H9 (cell line): ENCODE measurements around the gene DNASE1. TPM values are rescaled to one million over a fixed set of nuclear protein-coding genes. Genes with fewer than 3 reads are reported as not detected.

Experiments
- DNase-seq: peaks from one replicate; pipeline ENCODE4 v3.0.0-alpha.2; 2017
- H2AFZ ChIP-seq: one replicate; pipeline ENCODE4 v1.6.1; 2013; ENCODE audit warnings: mild to moderate bottlenecking, low read length, control low read depth, moderate library complexity
- H2AK5ac ChIP-seq: 2 replicates; pipeline ENCODE4 v1.6.1; 2013; ENCODE audit warnings: low read length, control low read depth, mixed read lengths; ENCODE audit not compliant: insufficient read length
- H2BK120ac ChIP-seq: one replicate; pipeline ENCODE4 v1.6.1; 2013; ENCODE audit warnings: low read depth, mild to moderate bottlenecking, low read length, control low read depth, inconsistent platforms; ENCODE audit not compliant: poor library complexity, severe bottlenecking
- H2BK12ac ChIP-seq: 2 replicates; pipeline ENCODE4 v1.6.1; 2013; ENCODE audit warnings: low read length, control low read depth, mixed read lengths, low read depth; ENCODE audit not compliant: insufficient read length
- H2BK15ac ChIP-seq: 2 replicates; pipeline ENCODE4 v1.6.1; 2013; ENCODE audit warnings: low read depth, low read length, control low read depth
- H2BK20ac ChIP-seq: one replicate; pipeline ENCODE4 v1.6.1; 2013; ENCODE audit warnings: low read depth, mild to moderate bottlenecking, low read length, control low read depth, inconsistent platforms; ENCODE audit not compliant: poor library complexity, severe bottlenecking
- H2BK5ac ChIP-seq: 2 replicates; pipeline ENCODE4 v1.6.1; 2013; ENCODE audit warnings: low read length, control low read depth, mixed read lengths; ENCODE audit not compliant: insufficient read length
- H3K14ac ChIP-seq: 2 replicates; pipeline ENCODE4 v1.6.1; 2013; ENCODE audit warnings: low read length, control low read depth; ENCODE audit not compliant: insufficient read depth
- H3K18ac ChIP-seq: 2 replicates; pipeline ENCODE4 v1.6.1; 2013; ENCODE audit warnings: low read depth, mild to moderate bottlenecking, mixed read lengths, low read length, control low read depth; ENCODE audit not compliant: insufficient read length
- H3K23ac ChIP-seq: 2 replicates; pipeline ENCODE4 v1.6.1; 2013; ENCODE audit warnings: low read length, control low read depth, mixed read lengths, low read depth; ENCODE audit not compliant: insufficient read length
- H3K23me2 ChIP-seq: 2 replicates; pipeline ENCODE4 v1.6.1; 2013; ENCODE audit warnings: low read depth, mild to moderate bottlenecking, mixed read lengths, low read length, control low read depth; ENCODE audit not compliant: insufficient read length, poor library complexity, severe bottlenecking
- H3K27ac ChIP-seq: 2 replicates; pipeline ENCODE4 v1.5.1; 2013; ENCODE audit warnings: low read length, control low read depth, mixed read lengths, low read depth; ENCODE audit not compliant: insufficient read length
- H3K27me3 ChIP-seq: 2 replicates; pipeline ENCODE4 v1.6.1; 2013; ENCODE audit warnings: low read length, control low read depth, inconsistent platforms; ENCODE audit not compliant: insufficient read depth
- H3K4ac ChIP-seq: 2 replicates; pipeline ENCODE4 v1.6.1; 2013; ENCODE audit warnings: low read depth, mild to moderate bottlenecking, control low read depth, inconsistent platforms, low read length, moderate library complexity
- H3K4me1 ChIP-seq: 2 replicates; pipeline ENCODE4 v1.6.1; 2013; ENCODE audit warnings: low read length, control low read depth, inconsistent platforms; ENCODE audit not compliant: insufficient read depth
- H3K4me2 ChIP-seq: 2 replicates; pipeline ENCODE4 v1.6.1; 2013; ENCODE audit warnings: low read length, control low read depth, mixed read lengths; ENCODE audit not compliant: insufficient read length, insufficient read depth
- H3K56ac ChIP-seq: 2 replicates; pipeline ENCODE4 v1.6.1; 2013; ENCODE audit warnings: low read depth, mild to moderate bottlenecking, mixed read lengths, low read length, control low read depth; ENCODE audit not compliant: insufficient read length
- H3K79me1 ChIP-seq: 2 replicates; pipeline ENCODE4 v1.6.1; 2013; ENCODE audit warnings: low read depth, mild to moderate bottlenecking, moderate library complexity, low read length, control low read depth, inconsistent platforms; ENCODE audit not compliant: insufficient read depth, poor library complexity, severe bottlenecking
- H3K79me2 ChIP-seq: 2 replicates; pipeline ENCODE4 v1.6.1; 2013; ENCODE audit warnings: low read length, control low read depth, inconsistent platforms; ENCODE audit not compliant: insufficient read depth
- H3K9ac ChIP-seq: 2 replicates; pipeline ENCODE4 v1.6.1; 2013; ENCODE audit warnings: low read length, control low read depth, mixed read lengths; ENCODE audit not compliant: insufficient read length; ENCODE audit errors: extremely low read depth
- H3K9me3 ChIP-seq: one replicate; pipeline ENCODE4 v1.6.1; 2013; ENCODE audit warnings: low read depth, low read length, inconsistent platforms; ENCODE audit not compliant: control insufficient read depth
- H3T11ph ChIP-seq: one replicate; pipeline ENCODE4 v1.6.1; 2013; ENCODE audit warnings: mild to moderate bottlenecking, low read length, control low read depth, inconsistent platforms
- H4K20me1 ChIP-seq: one replicate; pipeline ENCODE4 v1.6.1; 2013; ENCODE audit not compliant: control insufficient read depth, insufficient read length, insufficient read depth
- H4K5ac ChIP-seq: 2 replicates; pipeline ENCODE4 v1.6.1; 2013; ENCODE audit warnings: low read depth, mild to moderate bottlenecking, mixed read lengths, low read length, control low read depth; ENCODE audit not compliant: insufficient read length
- H4K8ac ChIP-seq: replicated peaks from 2 replicates; pipeline ENCODE4 v1.6.1; 2013; ENCODE audit warnings: low read length, control low read depth, mixed read lengths, low read depth; ENCODE audit not compliant: insufficient read length
- H4K91ac ChIP-seq: 2 replicates; pipeline ENCODE4 v1.6.1; 2013; ENCODE audit warnings: low read depth, mild to moderate bottlenecking, moderate library complexity, mixed read lengths, low read length, control low read depth; ENCODE audit not compliant: insufficient read length
- H3K27ac Mint-ChIP-seq, 3 experiments: 2 replicates in 2 of 3; 3 replicates in 1 of 3; pipeline ENCODE4 v1.8.0; 2020 to 2021; ENCODE audit warnings: mixed read lengths in 3 of 3, mild to moderate bottlenecking in 1 of 3, moderate library complexity in 1 of 3
- H3K27me3 Mint-ChIP-seq: 2 replicates; pipeline ENCODE4 v1.8.0; 2021; ENCODE audit warnings: low read depth, mild to moderate bottlenecking, moderate library complexity, mixed read lengths
- H3K36me3 Mint-ChIP-seq, 3 experiments: 2 replicates in 2 of 3; 3 replicates in 1 of 3; pipeline ENCODE4 v1.8.0; 2020 to 2021; ENCODE audit warnings: low read depth in 3 of 3, mixed read lengths in 3 of 3; ENCODE audit not compliant: insufficient read depth in 1 of 3
- H3K4me1 Mint-ChIP-seq, 2 experiments: 2 replicates each; pipeline ENCODE4 v1.8.0; 2020; ENCODE audit warnings: mixed read lengths in 2 of 2
- H3K4me3 Mint-ChIP-seq, 2 experiments: 2 replicates in 1 of 2; 3 replicates in 1 of 2; pipeline ENCODE4 v1.8.0; 2020 to 2021; ENCODE audit warnings: mild to moderate bottlenecking in 2 of 2, mixed read lengths in 2 of 2, moderate library complexity in 1 of 2
- H3K9me3 Mint-ChIP-seq, 2 experiments: 2 replicates in 1 of 2; 3 replicates in 1 of 2; pipeline ENCODE4 v1.8.0; 2020; ENCODE audit warnings: mild to moderate bottlenecking in 2 of 2, mixed read lengths in 2 of 2, moderate library complexity in 1 of 2
- CTCF ChIP-seq: fragments of 200-600 bp; sonication (generic); conservative IDR thresholded peaks from 3 replicates; pipeline ENCODE4 v1.8.0; 2021; ENCODE audit warnings: antibody characterized with exemption, mild to moderate bottlenecking
- WGBS: extraction: QIAGEN DNeasy Blood & Tissue Kit; methylation state at CpG from one replicate; pipeline ENCODE4 v1.1.7; 2013; ENCODE audit warnings: missing lambda C conversion rate, low lambda C conversion rate, mixed read lengths; ENCODE audit not compliant: insufficient read length; ENCODE audit errors: extremely low coverage; 5-methylcytosine and 5-hydroxymethylcytosine counted together
- total RNA-seq: library from RNA; stranded (reverse); gene quantifications from 2 replicates; pipeline ENCODE4 v1.2.1, GENCODE V29; 2021

Gene DNASE1
- total RNA-seq, 1 experiment from 2014 or later, result 10.1 TPM

DNA sequence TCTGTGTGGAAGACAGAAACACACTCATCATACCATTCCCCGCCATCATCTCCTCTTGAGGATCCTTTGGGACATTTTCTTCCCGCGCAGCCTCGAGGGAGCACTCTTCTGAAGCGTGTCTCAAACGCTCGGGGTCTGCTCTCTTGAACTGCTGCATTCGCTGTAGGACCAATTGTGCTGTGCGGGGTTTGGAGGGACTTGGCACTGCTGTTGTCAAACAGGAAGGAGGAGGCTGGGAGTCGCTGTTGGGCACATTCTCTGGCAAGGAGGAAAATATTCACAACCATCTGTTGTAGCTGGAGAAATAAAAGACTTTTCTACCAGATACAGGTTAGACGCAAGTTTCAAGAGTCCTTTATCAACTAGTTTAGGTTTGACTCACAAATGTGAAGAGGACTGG is 48.0 kb upstream of the DNASE1 start:
- Histone ChIP-seq H3T11ph (no peak overlapping the region), H4K5ac (no peak overlapping the region), H2BK20ac (no peak overlapping the region), H2AK5ac (no peak overlapping the region), H3K4me1 (no peaks in the 10 kb centered on the region), H4K20me1 (no peaks in the 10 kb centered on the region), H2BK12ac (no peak overlapping the region), H2BK15ac (no peak overlapping the region), H4K8ac (no peak overlapping the region), H3K27me3 (no peaks in the 10 kb centered on the region), H3K56ac (no peak overlapping the region), H3K23ac (no peak overlapping the region), H2BK120ac (no peak overlapping the region), H3K9ac (no peak overlapping the region), H3K14ac (no peak overlapping the region), H3K4me2 (no peak overlapping the region), H3K79me1 (no peaks in the 10 kb centered on the region), H3K4ac (no peak overlapping the region), H3K27ac (no peak overlapping the region), H3K9me3 (no peaks in the 10 kb centered on the region), H2AFZ (no peak overlapping the region), H3K79me2 (no peaks in the 10 kb centered on the region; the same call in 1 of the 2 replicates), H3K18ac (no peak overlapping the region), H4K91ac (no peak overlapping the region), H2BK5ac (no peak overlapping the region), H3K23me2 (peaks cover 4% of the 10 kb centered on the region)
- no CpG with 5 or more reads among the region's 11 CpGs for WGBS
- no peaks in the 10 kb centered on the region for H3K27me3 Mint-ChIP-seq
- no peak overlapping the region for H3K4me3 Mint-ChIP-seq
- H3K4me1 Mint-ChIP-seq, result peaks cover 10 to 12% of the 10 kb centered on the region in 2 experiments
- peak overlapping the region in 1 of 3 experiments; percentile 41; a peak in 1 of 7 replicates for H3K27ac Mint-ChIP-seq
- peaks cover 0 to under 1% of the 10 kb centered on the region in 2 experiments; a peak in 2 of 5 replicates for H3K9me3 Mint-ChIP-seq
- no peak for TF ChIP-seq CTCF
- no peak for DNase-seq
- peaks cover 24 to 46% (median 40%) of the 10 kb centered on the region in 3 experiments for H3K36me3 Mint-ChIP-seq
